Hypothalamus (tissue), 51 donors: ENCODE measurements around the gene XRN1.
"Not testable (repeated sequence)": the region's sequence is repeated elsewhere in the genome, so short reads cannot be mapped to it uniquely, and the experiment has no call there.

Source experiments
- DNase-seq, 51 donors: peaks; one replicate each; lab custom pipeline; 2025; lab: John Stamatoyannopoulos, UW

Gene XRN1

GRCh38 chr3:142447852-142448823 lies at the start of gene XRN1:
XRN1 (minus strand) TSS chr3:142448037; CDS start chr3:142447944, 93 bp downstream.
- peak; percentile 22 to 94 (median 81) for DNase-seq

GRCh38 chr3:142495103-142495502 lies 47.3 kb upstream of the XRN1 start:
- DNase-seq: no peak

GRCh38 chr3:142492184-142492583 lies 44.3 kb upstream of the XRN1 start:
- no peak for DNase-seq

GRCh38 chr3:142489572-142490323 lies 41.9 kb upstream of the XRN1 start:
- no peak for DNase-seq

GRCh38 chr3:142484912-142485435 lies 37.1 kb upstream of the XRN1 start:
- no peak for DNase-seq

GRCh38 chr3:142481196-142481595 lies 33.4 kb upstream of the XRN1 start:
- no peak for DNase-seq

GRCh38 chr3:142470826-142471225 lies 23.0 kb upstream of the XRN1 start:
- no peak for DNase-seq

GRCh38 chr3:142468456-142468855 lies 20.6 kb upstream of the XRN1 start:
- DNase-seq: no peak

GRCh38 chr3:142467768-142468167 lies 19.9 kb upstream of the XRN1 start:
- no peak for DNase-seq

GRCh38 chr3:142460689-142461088 lies 12.9 kb upstream of the XRN1 start:
- no peak for DNase-seq

- DNase-seq: no peak
These were observed 12.1 kb upstream of the XRN1 start for GRCh38 chr3:142459929-142460328.

GRCh38 chr3:142459096-142459495 lies 11.3 kb upstream of the XRN1 start:
- no peak for DNase-seq

GRCh38 chr3:142450881-142451280 lies 3.0 kb upstream of the XRN1 start:
- no peak for DNase-seq

GRCh38 chr3:142450189-142450588 lies 2.4 kb upstream of the XRN1 start:
- DNase-seq: no peak

- DNase-seq: peak in 38 of 51 donors; percentile 8 to 86 (median 43)
These were observed 461 bp downstream of the XRN1 start for GRCh38 chr3:142447301-142447851.

GRCh38 chr3:142445816-142446254 lies 2.0 kb downstream of the XRN1 start:
- DNase-seq: no peak

- no peak for DNase-seq
These were observed 3.5 kb downstream of the XRN1 start for GRCh38 chr3:142444343-142444742.

GRCh38 chr3:142443060-142443459 lies 4.8 kb downstream of the XRN1 start:
- DNase-seq: not testable (repeated sequence)

GRCh38 chr3:142439499-142440220 lies 8.2 kb downstream of the XRN1 start:
- not testable (repeated sequence) for DNase-seq

- not testable (repeated sequence) for DNase-seq
These were observed 9.7 kb downstream of the XRN1 start for GRCh38 chr3:142438096-142438495.
